SU-DHL-6 (cell line): ENCODE data around the gene OSCP1.

Experiments used
- H2AFZ ChIP-seq: fragments of 200-600 bp; sonication (generic); 2 replicates; pipeline ENCODE4 v1.6.1; 2014; ENCODE audit warnings: low read depth, mild to moderate bottlenecking, moderate library complexity, mixed read lengths, antibody characterized with exemption, low read length; ENCODE audit not compliant: severe bottlenecking
- H3F3A ChIP-seq: fragments of 200-600 bp; shearing (Covaris generic); 2 replicates; pipeline ENCODE4 v1.6.0; 2016; ENCODE audit warnings: antibody characterized with exemption, mild to moderate bottlenecking; ENCODE audit not compliant: insufficient read depth
- H3K27ac ChIP-seq: fragments of 200-600 bp; sonication (generic); 2 replicates; pipeline ENCODE4 v1.5.1; 2016; ENCODE audit warnings: low read depth, mild to moderate bottlenecking, low read length, moderate library complexity, mixed read lengths
- H3K27me3 ChIP-seq: fragments of 200-600 bp; sonication (generic), shearing (Covaris generic); 2 replicates; pipeline ENCODE4 v1.6.0; 2014; ENCODE audit warnings: mild to moderate bottlenecking, low read length
- H3K36me3 ChIP-seq: fragments of 200-600 bp; sonication (generic); 2 replicates; pipeline ENCODE4 v1.6.1; 2014; ENCODE audit warnings: mild to moderate bottlenecking, low read length, mixed read lengths
- H3K4me2 ChIP-seq: fragments of 300-600, 200-600 bp; shearing (Covaris generic), sonication (generic); 2 replicates; pipeline ENCODE4 v1.6.0; 2014; ENCODE audit warnings: low read length, low read depth, mild to moderate bottlenecking; ENCODE audit not compliant: poor library complexity, severe bottlenecking
- H3K4me3 ChIP-seq: fragments of 200-600 bp; sonication (generic); 2 replicates; pipeline ENCODE4 v1.5.1; 2014; ENCODE audit warnings: antibody characterized with exemption, low read length, mild to moderate bottlenecking, mixed read lengths; ENCODE audit not compliant: insufficient read depth, poor library complexity, severe bottlenecking
- H3K79me2 ChIP-seq: fragments of 200-600 bp; sonication (generic); 2 replicates; pipeline ENCODE4 v1.6.1; 2014; ENCODE audit warnings: mild to moderate bottlenecking, low read length, moderate library complexity; ENCODE audit not compliant: insufficient read depth
- H3K9ac ChIP-seq: fragments of 200-600 bp; sonication (generic); 2 replicates; pipeline ENCODE4 v1.7.0; 2014; ENCODE audit warnings: mild to moderate bottlenecking, low read length
- H3K9me2 ChIP-seq: fragments of 200-600 bp; sonication (generic); replicated peaks from 2 replicates; pipeline ENCODE4 v1.6.1; 2014; ENCODE audit warnings: low read length; ENCODE audit not compliant: insufficient read depth
- H3K9me3 ChIP-seq: fragments of 200-600 bp; sonication (generic); 2 replicates; pipeline ENCODE4 v1.6.1; 2014; ENCODE audit warnings: low read length, mixed read lengths; ENCODE audit not compliant: insufficient read depth
- H4K20me1 ChIP-seq: fragments of 200-600 bp; sonication (generic); 2 replicates; pipeline ENCODE4 v1.6.1; 2014; ENCODE audit warnings: low read depth, mild to moderate bottlenecking, antibody characterized with exemption, low read length, moderate library complexity, mixed read lengths
- EZH2phosphoT487 ChIP-seq: fragments of 200-600 bp; sonication (generic), shearing (Covaris generic); conservative IDR thresholded peaks from 2 replicates; pipeline ENCODE4 v1.6.1; 2018; ENCODE audit warnings: mild to moderate bottlenecking, antibody characterized with exemption, low read length, moderate library complexity, mixed read lengths
- TF ChIP-seq, protein P1 (sequence below): fragments of 200-600 bp; sonication (generic); IDR thresholded peaks from one replicate; pipeline ENCODE4 v1.5.1; 2017; ENCODE audit warnings: antibody characterized with exemption, mild to moderate bottlenecking, low read length, moderate library complexity; ENCODE audit not compliant: insufficient read depth, poor library complexity, severe bottlenecking

OSCP1 gene

DNA sequence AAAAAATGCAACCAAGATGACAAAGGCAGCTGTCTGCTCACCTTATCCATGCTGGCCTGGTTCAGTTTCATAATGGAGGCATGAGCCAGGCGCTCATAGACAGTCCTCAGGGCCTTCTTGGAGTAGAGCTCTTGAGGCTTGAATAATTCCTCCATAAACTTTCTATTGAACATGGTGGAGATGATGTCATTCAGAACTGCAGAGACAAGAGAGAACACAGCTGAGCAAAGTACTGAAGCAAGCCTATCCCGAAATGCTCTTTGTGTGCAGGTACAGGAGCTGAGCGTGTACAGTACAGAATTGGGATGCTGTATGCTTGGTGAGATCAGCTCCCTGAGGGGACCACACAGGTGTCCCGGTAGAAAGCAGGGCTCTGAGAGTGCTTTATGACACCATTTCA, 11.5 kb downstream of the OSCP1 start:
- Histone ChIP-seq H3K9me3 (no peaks in the 10 kb centered on the region), H3K9me2 (no peaks in the 10 kb centered on the region), H3F3A (no peaks in the 10 kb centered on the region), H3K4me3 (no peak overlapping the region), H2AFZ (no peak overlapping the region), H3K9ac (no peak overlapping the region), H3K27ac (no peak overlapping the region), H3K79me2 (no peaks in the 10 kb centered on the region), H3K36me3 (no peaks in the 10 kb centered on the region), H3K27me3 (no peaks in the 10 kb centered on the region), H3K4me2 (no peak overlapping the region), H4K20me1 (no peaks in the 10 kb centered on the region)
- TF ChIP-seq, protein P1, sequence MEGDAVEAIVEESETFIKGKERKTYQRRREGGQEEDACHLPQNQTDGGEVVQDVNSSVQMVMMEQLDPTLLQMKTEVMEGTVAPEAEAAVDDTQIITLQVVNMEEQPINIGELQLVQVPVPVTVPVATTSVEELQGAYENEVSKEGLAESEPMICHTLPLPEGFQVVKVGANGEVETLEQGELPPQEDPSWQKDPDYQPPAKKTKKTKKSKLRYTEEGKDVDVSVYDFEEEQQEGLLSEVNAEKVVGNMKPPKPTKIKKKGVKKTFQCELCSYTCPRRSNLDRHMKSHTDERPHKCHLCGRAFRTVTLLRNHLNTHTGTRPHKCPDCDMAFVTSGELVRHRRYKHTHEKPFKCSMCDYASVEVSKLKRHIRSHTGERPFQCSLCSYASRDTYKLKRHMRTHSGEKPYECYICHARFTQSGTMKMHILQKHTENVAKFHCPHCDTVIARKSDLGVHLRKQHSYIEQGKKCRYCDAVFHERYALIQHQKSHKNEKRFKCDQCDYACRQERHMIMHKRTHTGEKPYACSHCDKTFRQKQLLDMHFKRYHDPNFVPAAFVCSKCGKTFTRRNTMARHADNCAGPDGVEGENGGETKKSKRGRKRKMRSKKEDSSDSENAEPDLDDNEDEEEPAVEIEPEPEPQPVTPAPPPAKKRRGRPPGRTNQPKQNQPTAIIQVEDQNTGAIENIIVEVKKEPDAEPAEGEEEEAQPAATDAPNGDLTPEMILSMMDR, result no peak
- TF ChIP-seq EZH2phosphoT487, result no peak

DNA sequence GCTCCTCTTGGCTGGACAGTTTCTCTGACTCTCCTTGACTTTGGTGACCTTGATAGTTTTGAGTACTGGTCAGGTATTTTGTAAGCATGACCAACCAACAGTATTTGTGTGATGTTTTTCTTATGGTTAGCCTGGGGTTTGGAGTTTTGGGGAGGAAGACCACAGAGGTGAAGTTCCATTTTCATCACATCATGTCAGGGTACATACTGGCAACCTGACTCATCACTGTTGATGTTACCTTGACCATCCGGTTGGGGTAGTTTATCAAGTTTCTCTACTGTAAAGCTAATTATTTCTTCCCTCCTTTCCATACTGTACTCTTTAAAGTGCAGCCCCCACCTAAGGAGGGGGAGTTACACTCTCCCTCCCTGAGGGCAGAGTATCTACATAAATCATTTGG, 13.4 kb downstream of the OSCP1 start:
- no peaks in the 10 kb centered on the region for H4K20me1 ChIP-seq
- H3K9ac ChIP-seq, result no peak overlapping the region
- no peaks in the 10 kb centered on the region for H3K79me2 ChIP-seq
- no peaks in the 10 kb centered on the region for H3K36me3 ChIP-seq
- no peak overlapping the region for H3K4me2 ChIP-seq
- H3K27ac ChIP-seq, result no peak overlapping the region
- no peaks in the 10 kb centered on the region for H3F3A ChIP-seq
- H3K9me3 ChIP-seq, result no peaks in the 10 kb centered on the region
- no peak for TF ChIP-seq EZH2phosphoT487
- TF ChIP-seq, protein P1, result no peak
- no peaks in the 10 kb centered on the region for H3K27me3 ChIP-seq
- no peak overlapping the region for H3K4me3 ChIP-seq
- H3K9me2 ChIP-seq, result no peaks in the 10 kb centered on the region
- no peak overlapping the region for H2AFZ ChIP-seq

DNA sequence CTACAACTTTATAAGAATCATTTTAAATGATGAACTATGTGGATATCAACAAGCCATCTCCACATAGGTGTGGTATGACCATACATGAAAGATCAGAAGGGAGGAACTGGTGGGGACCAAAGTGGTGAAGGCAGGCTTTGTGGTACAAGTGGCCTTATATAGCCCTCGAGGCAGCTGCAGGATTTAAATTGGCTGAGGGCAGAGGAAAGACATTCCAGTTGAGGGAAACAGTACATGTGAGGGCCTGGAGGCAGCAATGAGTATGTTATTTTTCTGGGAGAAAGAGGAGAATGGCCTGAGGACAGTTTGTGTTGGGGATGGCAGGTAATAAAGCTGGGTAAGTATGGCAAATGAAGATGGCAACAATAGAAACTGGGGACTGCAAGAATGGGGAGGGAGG, 17.1 kb downstream of the OSCP1 start:
- Histone ChIP-seq H3K9ac (no peak overlapping the region), H3K9me3 (no peaks in the 10 kb centered on the region), H3K79me2 (no peaks in the 10 kb centered on the region), H3F3A (no peaks in the 10 kb centered on the region), H3K4me3 (no peak overlapping the region), H3K27me3 (no peaks in the 10 kb centered on the region), H3K36me3 (no peaks in the 10 kb centered on the region), H4K20me1 (no peaks in the 10 kb centered on the region), H2AFZ (no peak overlapping the region), H3K4me2 (no peak overlapping the region), H3K9me2 (no peaks in the 10 kb centered on the region), H3K27ac (no peak overlapping the region)
- no peak for TF ChIP-seq EZH2phosphoT487
- TF ChIP-seq, protein P1, result no peak
